ENCODE results near the gene ATF7.
"Not testable (repeated sequence)": the region's sequence is repeated elsewhere in the genome, so short reads cannot be mapped to it uniquely, and the experiment has no call there.

The ATF7 gene

DNA sequence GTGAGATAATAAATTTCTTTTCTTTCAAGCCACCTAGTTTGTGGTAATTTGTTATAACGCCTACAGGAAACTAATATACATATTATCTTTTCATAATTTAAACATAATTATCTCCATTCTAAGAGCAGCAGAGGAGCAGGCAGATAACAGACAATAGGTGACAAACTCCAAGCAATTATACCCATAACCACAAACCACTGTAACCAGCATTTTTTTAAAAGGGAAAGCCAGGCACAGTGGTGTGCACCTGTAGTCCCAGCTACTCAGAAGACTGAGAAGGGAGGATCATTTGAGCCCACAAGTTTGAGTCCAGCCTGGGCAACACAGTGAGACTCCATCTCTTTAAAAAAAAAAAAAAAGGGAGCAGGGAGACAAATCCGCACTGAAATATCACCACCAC lies 54.9 kb downstream of the ATF7 start:
- TF ChIP-seq, protein P1, sequence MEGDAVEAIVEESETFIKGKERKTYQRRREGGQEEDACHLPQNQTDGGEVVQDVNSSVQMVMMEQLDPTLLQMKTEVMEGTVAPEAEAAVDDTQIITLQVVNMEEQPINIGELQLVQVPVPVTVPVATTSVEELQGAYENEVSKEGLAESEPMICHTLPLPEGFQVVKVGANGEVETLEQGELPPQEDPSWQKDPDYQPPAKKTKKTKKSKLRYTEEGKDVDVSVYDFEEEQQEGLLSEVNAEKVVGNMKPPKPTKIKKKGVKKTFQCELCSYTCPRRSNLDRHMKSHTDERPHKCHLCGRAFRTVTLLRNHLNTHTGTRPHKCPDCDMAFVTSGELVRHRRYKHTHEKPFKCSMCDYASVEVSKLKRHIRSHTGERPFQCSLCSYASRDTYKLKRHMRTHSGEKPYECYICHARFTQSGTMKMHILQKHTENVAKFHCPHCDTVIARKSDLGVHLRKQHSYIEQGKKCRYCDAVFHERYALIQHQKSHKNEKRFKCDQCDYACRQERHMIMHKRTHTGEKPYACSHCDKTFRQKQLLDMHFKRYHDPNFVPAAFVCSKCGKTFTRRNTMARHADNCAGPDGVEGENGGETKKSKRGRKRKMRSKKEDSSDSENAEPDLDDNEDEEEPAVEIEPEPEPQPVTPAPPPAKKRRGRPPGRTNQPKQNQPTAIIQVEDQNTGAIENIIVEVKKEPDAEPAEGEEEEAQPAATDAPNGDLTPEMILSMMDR (conservative IDR thresholded peaks at IDR 0.05; ENCODE audit: low read depth, low read length), result no peak
- H3K4me3 ChIP-seq (ENCODE audit: low read length), result no peak overlapping the region
- DNase-seq (ENCODE audit: low read depth), result no peak

DNA sequence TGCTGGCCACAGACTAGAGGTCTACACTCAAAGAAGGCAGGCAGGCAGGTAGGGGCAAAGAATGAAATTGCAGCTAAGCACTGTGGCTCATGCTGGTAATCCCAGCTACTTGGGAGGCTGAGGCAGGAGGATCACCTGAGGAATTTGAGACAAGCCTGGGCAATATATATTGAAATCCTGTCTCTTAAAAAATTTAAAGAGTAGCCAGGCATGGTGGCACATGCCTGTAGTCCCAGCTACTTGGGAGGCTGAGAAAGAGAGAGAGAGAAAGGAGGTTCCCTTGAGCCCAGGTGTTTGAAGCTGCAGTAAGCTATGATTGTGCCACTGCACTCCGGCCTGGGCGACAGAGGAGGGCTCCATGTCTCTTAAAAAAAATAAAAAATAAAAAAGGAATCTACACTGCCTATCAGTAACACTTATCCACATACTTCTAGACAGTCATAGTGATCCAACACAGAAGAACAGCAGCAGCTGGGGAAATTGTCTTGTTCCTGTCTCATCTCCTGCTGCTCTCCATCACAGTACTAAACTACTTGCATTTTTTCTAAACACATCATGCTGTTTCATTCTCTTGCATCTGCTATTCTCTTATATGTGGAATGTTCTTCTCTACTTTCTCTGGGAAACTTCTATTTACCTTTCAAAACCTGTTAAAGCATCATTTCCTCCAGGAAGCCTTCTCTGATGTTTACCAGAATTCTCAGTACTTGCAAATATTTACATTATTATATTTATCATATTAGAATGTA lies 57.2 kb downstream of the ATF7 start:
- no peak overlapping the region for H3K4me3 ChIP-seq (ENCODE audit: low read length)
- TF ChIP-seq, protein P1 (conservative IDR thresholded peaks at IDR 0.05; ENCODE audit: low read depth, low read length), result no peak
- no peak for DNase-seq (ENCODE audit: low read depth)

DNA sequence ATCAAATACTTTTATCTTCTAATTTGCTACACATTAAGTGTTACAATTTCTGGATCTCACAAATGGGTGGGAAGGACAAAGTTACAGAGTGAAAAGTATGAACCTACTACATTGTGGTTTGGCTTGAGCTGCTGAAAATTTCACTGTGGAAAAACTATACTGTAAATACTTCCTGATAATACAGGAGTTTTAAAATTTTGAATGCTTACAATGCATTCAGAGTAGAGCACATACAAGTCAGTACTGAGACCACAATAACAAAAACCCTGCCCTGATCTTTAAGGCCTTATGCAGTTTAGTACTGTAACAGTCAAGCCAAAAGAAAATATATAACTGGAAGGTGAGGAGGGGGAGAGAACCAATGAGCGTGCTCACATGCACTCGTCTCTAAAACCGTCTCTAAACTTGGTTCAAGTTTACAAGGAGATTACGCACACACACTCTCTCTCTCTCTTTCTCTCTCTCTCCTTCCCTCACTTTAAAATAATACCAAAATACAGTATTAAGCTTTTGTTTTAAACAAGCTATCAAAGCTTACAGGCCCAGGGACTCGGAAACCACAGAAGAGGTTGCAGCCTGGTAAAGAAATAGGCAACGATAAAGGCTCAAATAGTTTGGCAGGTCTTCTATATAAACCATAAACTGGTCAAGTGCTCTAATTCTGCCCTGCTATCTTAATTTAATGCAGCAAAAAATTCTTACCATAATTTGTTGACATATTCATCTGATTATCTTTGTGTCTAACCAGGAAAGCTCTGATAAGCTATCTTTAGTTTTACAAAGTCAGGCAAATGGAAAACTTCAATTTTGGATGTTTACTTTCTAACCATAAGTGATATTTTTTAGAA lies 58.0 kb downstream of the ATF7 start:
- no peak for DNase-seq (ENCODE audit: low read depth)
- TF ChIP-seq, protein P1 (conservative IDR thresholded peaks at IDR 0.05; ENCODE audit: low read depth, low read length), result no peak
- no peak overlapping the region for H3K4me3 ChIP-seq (ENCODE audit: low read length)

DNA sequence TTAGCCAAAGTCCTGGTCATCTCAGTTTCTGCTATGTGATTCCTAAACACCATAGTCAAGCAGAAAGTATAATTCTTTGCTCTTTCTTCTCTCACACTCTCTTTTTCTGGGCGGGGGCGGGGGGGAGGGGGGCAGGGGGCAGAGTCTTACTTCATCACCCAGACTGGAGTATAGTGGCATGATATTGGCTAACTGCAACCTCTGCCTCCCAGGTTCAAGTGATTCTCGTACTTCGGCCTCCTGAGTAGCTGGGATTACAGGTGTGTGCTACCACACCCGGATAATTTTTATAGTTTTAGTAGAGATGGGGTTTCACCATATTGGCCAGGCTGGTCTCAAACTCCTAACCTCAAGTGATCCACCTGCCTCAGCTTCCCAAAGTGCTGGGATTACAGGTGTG lies 60.8 kb downstream of the ATF7 start:
- not testable (repeated sequence) for H3K4me3 ChIP-seq (ENCODE audit: low read length); DNase-seq (ENCODE audit: low read depth)

DNA sequence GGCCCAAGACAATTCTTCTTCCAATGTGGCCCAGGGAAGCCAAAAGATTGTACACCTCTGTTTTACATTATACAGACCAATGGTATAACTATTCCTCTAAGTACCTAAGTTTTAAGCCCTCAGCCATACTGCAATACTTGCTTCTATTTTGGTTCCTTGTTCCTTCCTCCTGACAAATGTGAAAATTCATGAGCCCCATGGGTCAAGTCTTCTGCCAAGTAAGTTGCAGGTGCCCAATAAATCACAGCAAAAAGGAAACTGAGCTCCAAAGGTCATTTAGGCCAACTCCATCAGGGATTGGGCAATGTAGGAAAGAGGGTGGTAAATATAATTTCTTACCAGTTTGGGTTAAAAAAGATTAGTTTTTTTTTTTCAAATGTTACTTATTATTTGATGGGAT lies 61.2 kb downstream of the ATF7 start:
- DNase-seq (ENCODE audit: low read depth), result no peak
- no peak overlapping the region for H3K4me3 ChIP-seq (ENCODE audit: low read length)
- TF ChIP-seq, protein P1 (conservative IDR thresholded peaks at IDR 0.05; ENCODE audit: low read depth, low read length), result no peak

DNA sequence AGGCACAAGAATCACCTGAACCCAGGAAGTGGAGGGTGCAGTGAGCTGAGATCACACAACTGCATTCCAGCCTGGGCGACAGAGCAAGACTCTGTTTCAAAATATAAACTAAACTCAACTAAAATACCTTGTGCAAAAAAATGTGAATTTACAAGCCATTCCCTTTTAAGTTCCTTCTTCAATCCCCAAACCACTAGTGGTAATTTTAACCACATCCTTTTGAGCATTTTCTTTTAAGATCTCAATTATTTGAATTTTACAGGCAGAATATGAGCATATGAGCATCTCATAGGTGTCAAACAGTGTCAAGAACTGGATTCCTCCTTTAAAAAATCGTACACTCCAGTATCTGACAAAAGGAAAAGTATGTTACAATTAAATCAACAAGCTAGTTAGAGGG lies 61.9 kb downstream of the ATF7 start:
- no peak overlapping the region for H3K4me3 ChIP-seq (ENCODE audit: low read length)
- DNase-seq (ENCODE audit: low read depth), result no peak
- TF ChIP-seq, protein P1 (conservative IDR thresholded peaks at IDR 0.05; ENCODE audit: low read depth, low read length), result no peak

DNA sequence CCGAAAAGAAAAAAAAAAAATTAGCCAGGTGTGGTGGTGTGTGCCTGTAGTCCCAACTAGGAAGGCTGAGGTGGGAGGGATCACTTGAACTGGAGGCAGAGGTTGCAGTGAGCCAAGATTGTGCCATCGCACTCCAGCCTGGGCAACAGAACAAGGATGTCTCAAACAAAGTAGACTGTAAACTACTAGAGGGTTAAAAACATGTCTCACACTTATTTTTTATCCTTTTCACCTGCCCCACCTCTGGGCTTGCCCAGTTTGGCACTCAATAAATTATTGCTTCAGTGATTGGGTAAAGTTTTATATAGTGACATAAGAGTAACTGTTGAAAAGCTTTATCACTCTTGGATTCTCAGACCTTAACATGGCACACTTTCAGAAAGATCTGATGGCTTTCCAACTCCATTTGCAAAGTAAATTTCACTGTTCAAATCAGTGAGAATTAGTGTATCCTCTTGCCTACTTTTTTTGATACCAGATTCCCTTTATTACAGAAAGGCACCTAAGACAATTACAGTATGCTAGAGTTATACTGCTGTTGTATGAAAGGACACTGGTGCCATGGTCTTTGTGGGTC lies 62.6 kb downstream of the ATF7 start:
- H3K4me3 ChIP-seq (ENCODE audit: low read length), result no peak overlapping the region
- DNase-seq (ENCODE audit: low read depth), result no peak
- TF ChIP-seq, protein P1 (conservative IDR thresholded peaks at IDR 0.05; ENCODE audit: low read depth, low read length), result no peak

All from retinal pigment epithelial cell (primary cell).